ENCODE results near the gene AHCY.
"Not testable (repeated sequence)": the region's sequence is repeated elsewhere in the genome, so short reads cannot be mapped to it uniquely, and the experiment has no call there.

Gene AHCY

DNA sequence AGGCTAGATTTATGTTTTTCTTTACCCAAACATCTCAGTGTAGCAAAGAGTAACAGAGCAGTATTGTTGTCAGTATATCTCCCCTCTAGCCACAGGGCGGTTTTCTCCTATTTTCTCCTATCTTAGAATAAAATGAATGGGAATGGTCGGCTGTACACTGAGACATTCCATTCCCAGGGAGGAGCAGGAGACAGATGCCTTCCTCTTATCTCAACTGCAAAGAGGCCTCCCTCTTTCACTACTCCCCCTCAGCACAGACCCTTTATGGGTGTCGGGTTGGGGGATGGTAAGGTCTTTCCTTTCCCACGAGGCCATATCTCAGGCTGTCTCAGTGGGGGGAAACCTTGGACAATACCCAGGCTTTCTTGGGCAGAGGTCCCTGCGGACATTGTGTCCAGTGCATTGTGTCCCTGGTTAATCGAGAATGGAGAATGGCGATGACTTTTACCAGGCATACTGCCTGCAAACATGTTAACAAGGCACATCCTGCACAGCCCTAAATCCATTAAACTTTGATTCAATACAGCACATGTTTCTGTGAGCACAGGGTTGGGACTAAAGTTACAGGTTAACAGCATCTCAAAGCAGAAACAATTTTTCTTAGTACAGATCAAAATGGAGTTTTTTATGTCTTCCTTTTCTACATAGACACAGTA, 50.6 kb downstream of the AHCY start:
- not testable (repeated sequence) for DNase-seq

DNA sequence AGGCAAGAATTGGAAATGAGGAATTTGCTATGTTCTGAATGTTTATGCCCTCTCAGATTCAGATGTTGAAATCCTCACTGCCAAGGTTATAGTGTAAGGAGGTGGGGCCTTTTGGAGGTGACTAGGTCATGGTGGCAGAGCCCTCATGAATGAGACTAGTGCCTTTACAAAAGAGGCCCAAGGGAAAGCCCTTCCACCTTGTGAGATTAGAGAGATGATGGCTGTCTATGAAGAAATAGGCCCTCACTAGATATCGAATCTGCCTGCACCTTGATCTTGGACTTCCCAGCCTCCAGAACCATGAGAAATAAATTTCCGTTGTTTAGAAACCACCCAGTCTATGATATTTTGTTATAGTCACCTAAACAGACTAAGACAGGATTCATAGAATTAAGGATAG, 51.5 kb downstream of the AHCY start:
- no peak for DNase-seq

GRCh38 chr20:34250005-34250404, 53.1 kb downstream of the AHCY start:
- no peak for DNase-seq

DNA sequence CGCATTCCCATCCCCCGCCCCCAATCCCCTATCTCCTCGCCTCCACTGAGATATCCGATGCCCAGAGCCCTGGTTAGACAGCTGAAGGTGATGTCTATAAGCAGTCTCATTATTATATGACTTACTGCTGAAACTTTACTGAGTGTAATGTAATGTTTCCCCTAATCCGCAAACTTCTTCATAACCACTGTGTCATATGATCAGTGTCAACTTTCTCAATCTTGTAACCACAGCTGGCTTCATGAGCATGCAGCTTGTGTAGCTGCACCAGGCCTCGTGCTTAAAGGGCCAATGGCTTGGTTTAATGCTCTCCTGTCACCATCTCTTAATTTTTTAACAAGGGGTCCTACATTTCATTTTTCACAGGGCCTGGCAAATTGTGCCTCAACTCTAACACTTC, 53.9 kb downstream of the AHCY start:
- no peak for DNase-seq

DNA sequence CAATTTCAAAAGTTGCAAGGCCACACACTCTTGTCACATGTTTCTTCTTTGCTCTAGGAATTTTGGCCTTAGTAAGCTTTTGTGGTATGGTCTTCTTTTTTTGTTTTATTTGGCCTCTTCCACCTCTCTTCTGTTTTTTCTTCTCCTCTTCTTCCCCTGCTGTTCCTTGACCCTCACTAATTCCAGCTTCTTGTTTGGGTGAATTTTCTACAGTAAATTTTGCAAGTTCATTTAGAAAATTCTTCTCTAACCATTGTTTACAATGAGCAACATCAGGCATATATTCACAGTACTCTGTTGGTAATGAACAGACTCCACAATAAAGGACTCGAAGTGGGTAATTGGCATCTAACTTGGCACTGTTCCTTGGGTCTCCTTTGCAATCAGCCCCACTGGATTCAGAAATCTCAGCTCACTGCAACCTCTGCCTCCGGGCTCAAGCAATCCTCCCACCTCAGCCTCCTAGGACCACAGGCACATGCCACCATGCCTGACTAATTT, 57.0 kb downstream of the AHCY start:
- DNase-seq, result no peak

DNA sequence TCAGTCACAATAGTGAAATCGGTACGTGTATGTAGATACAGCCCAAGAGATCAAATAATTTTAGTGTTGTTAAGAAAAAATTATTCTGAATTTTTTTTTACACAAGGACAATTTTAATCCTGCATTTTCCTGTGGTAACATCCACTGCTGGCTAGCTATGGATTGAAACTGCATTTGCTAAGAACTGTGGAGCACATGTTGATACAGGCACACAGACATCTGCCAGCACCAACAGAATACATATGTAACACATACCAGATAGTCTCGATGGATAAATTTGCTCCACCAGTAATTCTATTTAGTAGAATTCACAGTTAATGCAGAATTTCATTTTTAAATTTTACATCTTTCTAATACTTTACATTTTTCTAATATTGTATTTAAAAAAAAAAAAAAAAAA, 59.8 kb downstream of the AHCY start:
- DNase-seq, result no peak

DNA sequence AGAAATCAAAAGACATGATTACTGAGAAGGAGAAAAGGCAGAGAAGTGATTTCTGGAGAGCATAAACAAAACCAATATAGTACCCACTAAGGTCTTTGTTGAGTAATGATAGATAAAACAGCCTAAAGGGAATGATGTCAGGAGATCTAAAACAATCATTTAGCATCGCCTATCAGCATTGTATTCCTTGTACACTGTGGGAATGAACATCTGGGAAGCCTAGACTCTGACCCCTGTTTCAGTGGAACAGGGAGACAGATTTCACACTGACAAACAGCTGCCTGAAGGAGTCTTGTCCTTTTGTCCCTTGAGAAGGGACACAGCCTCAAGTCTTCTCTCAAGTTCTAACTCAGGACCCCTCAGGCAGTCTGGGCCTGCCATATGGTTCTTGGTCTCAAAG, 60.3 kb downstream of the AHCY start:
- DNase-seq, result no peak

- DNase-seq, result not testable (repeated sequence)
Measured at GRCh38 chr20:34242015-34242414, 61.1 kb downstream of the AHCY start.

- DNase-seq, result no peak
Measured at GRCh38 chr20:34240693-34241615, 62.2 kb downstream of the AHCY start, which contains the start of gene ASIP. Gene ASIP, plus strand, starts transcription at chr20:34241423. Its CDS starts 18,952 bp downstream, at chr20:34260375.

DNA sequence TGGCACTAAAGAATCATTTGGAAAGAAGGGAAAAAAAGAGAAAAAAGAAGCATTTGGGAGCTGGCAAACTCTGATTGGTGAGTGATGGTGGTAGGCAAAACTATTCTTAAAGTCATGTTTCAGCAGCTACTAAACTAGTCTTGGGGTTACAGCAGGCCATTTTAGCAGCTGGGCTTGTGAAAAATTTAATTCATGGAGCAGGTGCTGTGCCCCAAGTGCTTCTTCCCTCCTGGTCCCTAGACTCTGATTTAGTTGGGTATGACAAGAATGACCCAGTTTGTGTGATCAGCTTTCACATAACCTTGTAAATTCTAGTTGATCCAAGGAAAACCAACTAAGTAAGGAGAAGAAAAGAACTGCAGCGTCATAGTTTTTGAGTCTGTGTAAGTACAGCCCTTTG, 63.0 kb downstream of the AHCY start:
- DNase-seq, result no peak

DNA sequence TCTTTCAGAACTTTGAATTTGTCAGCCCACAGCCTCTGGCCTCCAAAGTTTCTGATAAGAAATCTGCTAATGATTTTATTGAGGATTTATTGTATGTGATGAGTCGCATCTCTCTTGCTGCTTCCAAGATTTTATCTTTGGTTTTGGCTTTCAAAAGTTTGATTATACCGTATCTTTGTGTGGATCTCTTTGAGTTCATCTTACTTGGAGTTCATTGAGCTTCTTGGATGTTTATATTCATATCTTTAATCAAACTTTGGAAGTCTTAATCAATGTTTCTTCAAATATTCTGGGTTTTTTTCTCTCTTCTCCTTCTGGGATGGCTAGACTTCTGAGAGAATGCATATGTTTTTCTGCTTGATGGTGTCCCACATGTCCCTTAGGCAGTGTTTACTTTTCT, 65.2 kb downstream of the AHCY start:
- DNase-seq, result no peak

DNA sequence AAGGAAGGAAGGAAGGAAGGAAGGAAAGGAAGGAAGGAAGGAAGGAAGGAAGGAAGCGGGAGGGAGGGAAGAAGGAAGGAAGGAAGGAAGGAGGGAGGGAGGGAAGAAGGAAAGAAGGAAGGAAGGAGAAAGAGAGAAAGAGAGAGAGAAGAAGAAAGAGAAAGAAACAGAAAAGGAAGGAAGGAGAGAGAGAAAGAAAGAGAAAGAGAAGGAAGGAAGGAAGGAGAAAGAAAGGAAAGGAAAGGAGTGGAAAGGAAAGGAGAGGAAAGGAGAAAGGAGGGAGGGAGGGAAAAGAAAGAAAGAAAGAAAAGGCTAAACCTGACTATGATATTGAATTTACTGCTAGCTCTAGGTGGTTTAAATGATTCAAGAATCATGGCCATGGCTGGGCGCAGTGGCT, 67.3 kb downstream of the AHCY start:
- no peak for DNase-seq

DNA sequence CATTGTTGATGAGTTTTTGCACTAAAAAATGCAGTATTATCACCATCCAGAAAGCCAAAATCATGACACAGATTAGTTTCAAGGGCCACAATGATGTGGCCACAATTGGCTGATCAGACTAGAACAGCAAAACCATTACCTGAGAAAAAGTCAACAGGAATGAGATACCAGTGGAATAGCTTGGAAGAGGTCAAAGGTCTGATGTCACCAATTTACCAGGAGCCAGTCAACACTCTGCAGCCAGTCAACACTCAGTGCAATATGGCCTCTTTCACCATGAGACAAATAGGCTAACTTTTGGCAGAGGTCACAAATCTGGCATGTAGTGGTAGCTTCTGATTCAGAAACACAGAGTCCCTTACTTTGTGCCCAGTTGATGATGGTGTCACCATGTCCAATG, 69.5 kb downstream of the AHCY start:
- DNase-seq, result no peak

DNA sequence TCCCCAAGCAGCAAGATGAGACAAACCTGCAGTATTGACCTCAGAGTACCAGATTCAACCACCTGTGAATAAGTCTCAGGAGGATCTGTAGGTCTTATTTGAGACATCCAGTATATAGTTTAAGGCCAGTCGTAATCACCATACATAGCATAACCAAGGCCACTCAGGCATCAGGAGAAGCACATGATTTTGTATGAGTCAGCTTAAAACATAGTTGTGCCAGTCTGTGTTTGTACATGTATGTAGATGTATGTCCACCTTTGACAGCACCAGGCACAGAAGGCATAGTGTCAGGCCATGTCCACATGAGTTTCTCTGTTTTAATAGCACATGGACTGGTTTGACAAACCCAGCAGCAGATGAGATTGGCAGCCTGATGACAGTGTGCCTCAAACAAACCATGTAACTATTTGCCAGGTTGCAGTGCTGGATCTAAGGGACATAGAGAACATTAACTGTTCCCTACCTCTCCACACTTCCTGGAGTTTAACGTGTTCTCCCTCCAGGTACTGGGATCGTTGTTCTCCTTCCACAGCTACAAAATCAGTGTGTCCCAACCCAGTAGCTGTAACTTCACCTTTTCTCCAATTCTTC, 70.6 kb downstream of the AHCY start:
- no peak for DNase-seq

GRCh38 chr20:34231634-34232033, 71.5 kb downstream of the AHCY start:
- DNase-seq, result no peak
